Ramos (cell line): ENCODE data around the gene CDR2L.
"Not testable (repeated sequence)": the region's sequence is repeated elsewhere in the genome, so short reads cannot be mapped to it uniquely, and the experiment has no call there.

ENCODE experiments used
- in situ Hi-C: fragments of 300-500 bp; cut with MboI; formaldehyde crosslinking; loops from one replicate; pipeline ENCODE4 v1.14.3; 2022; ENCODE audit warnings: low sequenced_read_pairs; ENCODE audit not compliant: unreplicated experiment

The CDR2L gene

GRCh38 chr17:75034236-75034908, 46.9 kb downstream of the CDR2L start:
- in situ Hi-C loops: no loop called here

- in situ Hi-C loops: no loop called here
These were observed 49.3 kb downstream of the CDR2L start for GRCh38 chr17:75036643-75037268.

- in situ Hi-C loops: no loop called here
These were observed 51.8 kb downstream of the CDR2L start for GRCh38 chr17:75039238-75039637.

GRCh38 chr17:75041656-75042280, 54.3 kb downstream of the CDR2L start:
- in situ Hi-C loops: no loop called here

- in situ Hi-C loops: not testable (repeated sequence)
These were observed 56.4 kb downstream of the CDR2L start for GRCh38 chr17:75043789-75044188.

- in situ Hi-C loops: no loop called here
These were observed 57.3 kb downstream of the CDR2L start for GRCh38 chr17:75044716-75045115.

- in situ Hi-C loops: not testable (repeated sequence)
These were observed 58.5 kb downstream of the CDR2L start for GRCh38 chr17:75045946-75046406.

GRCh38 chr17:75046407-75047289, 59.2 kb downstream of the CDR2L start, which contains the start of the genes ATP5PD and KCTD2:
ATP5PD (minus strand) TSS chr17:75046969; CDS start chr17:75042650, 4,319 bp downstream.
KCTD2 (plus strand) TSS chr17:75047225; CDS start chr17:75047251, 26 bp downstream.
- in situ Hi-C loops: no loop called here

GRCh38 chr17:75047398-75048098, 60.1 kb downstream of the CDR2L start:
- in situ Hi-C loops: no loop called here

GRCh38 chr17:75048249-75048878, 60.9 kb downstream of the CDR2L start:
- in situ Hi-C loops: no loop called here

- in situ Hi-C loops: no loop called here
These were observed 61.6 kb downstream of the CDR2L start for GRCh38 chr17:75049057-75049456.

GRCh38 chr17:75049706-75050105, 62.3 kb downstream of the CDR2L start:
- in situ Hi-C loops: no loop called here

- in situ Hi-C loops: no loop called here
These were observed 64.5 kb downstream of the CDR2L start for GRCh38 chr17:75051941-75052340.
